Measurements from ENCODE around the gene DMPK. TPM values are rescaled to one million over a fixed set of nuclear protein-coding genes. Genes with fewer than 3 reads are reported as not detected.
"Not testable (repeated sequence)": the region's sequence is repeated elsewhere in the genome, so short reads cannot be mapped to it uniquely, and the experiment has no call there.

Gene DMPK
- total and polyA plus RNA-seq, 12 donors: 220 to 439 (median 304) TPM

GRCh38 chr19:45729800-45730290 is 52.4 kb downstream of the DMPK start:
- no peaks in the 10 kb centered on the region for H3K9me3 ChIP-seq
- H3K4me1 ChIP-seq: peaks cover 2 to 28% (median 16%) of the 10 kb centered on the region in 9 donors
- DNase-seq (no peak), ATAC-seq (no peak)
- peaks cover 0 to 14% (median 0%) of the 10 kb centered on the region in 9 donors for H3K36me3 ChIP-seq
- peak overlapping the region in 6 of 10 donors; percentile 64 to 85 (median 76) for H3K27ac ChIP-seq
- peak overlapping the region; percentile 43 to 84 (median 78) for H3K4me3 ChIP-seq
- 7% methylated on average over 10 of the region's 10 CpGs for WGBS, 2 donors
- TF ChIP-seq CTCF (IDR thresholded peaks at IDR 0.05): no peak
- no peaks in the 10 kb centered on the region for H3K27me3 ChIP-seq
- intact Hi-C loops (cut with DNase I): loop anchor here in 2 of 10 donors (2.0 kb wide), 2 partner anchors 37 to 39 kb away; partner anchors contain the start of genes QPCTL (in 1 of the 2) and SIX5 (in 1 of the 2)

GRCh38 chr19:45728683-45729082 is 53.6 kb downstream of the DMPK start:
- ATAC-seq; H3K4me3 ChIP-seq; intact Hi-C loops (cut with DNase I); H3K27ac ChIP-seq; DNase-seq; H3K27me3 ChIP-seq; H3K9me3 ChIP-seq: not testable (repeated sequence)
- 95% methylated on average over 18 of the region's 18 CpGs for WGBS, 2 donors
- Histone ChIP-seq H3K4me1 (peaks cover 2 to 28% (median 16%) of the 10 kb centered on the region in 9 donors), H3K36me3 (peaks cover 0 to 17% (median 0%) of the 10 kb centered on the region in 9 donors)

GRCh38 chr19:45720065-45720464 is 62.2 kb downstream of the DMPK start:
- ATAC-seq; H3K27ac ChIP-seq; H3K9me3 ChIP-seq; H3K4me3 ChIP-seq; DNase-seq; H3K27me3 ChIP-seq; intact Hi-C loops (cut with DNase I): not testable (repeated sequence)
- WGBS, 2 donors: 98 to 99% methylated on average over 11 of the region's 11 CpGs
- peaks cover 0 to 32% (median 4%) of the 10 kb centered on the region in 9 donors for H3K36me3 ChIP-seq
- H3K4me1 ChIP-seq: peaks cover 3 to 41% (median 20%) of the 10 kb centered on the region in 9 donors

Other genes starting within 250 kb of the DMPK start
- 10 to 100 TPM; 20.0 to 27.9 (median 24.2) TPM for gene OPA3, start 197.7 kb downstream of the DMPK start, total RNA-seq
- 10 to 100 TPM; 10.2 to 10.7 TPM for gene OPA3, start 197.7 kb downstream of the DMPK start, polyA plus RNA-seq
- gene GPR4, start 180.3 kb downstream of the DMPK start, total RNA-seq: 10 to 100 TPM in 1 of 10 donors, 1 to 10 TPM in 9; 2.3 to 29.4 (median 5.2) TPM
- gene GPR4, start 180.3 kb downstream of the DMPK start, polyA plus RNA-seq: 1 to 10 TPM; 5.7 to 9.4 TPM
- 10 to 100 TPM; 30.2 to 54.5 (median 46.1) TPM for gene EML2, start 143.1 kb downstream of the DMPK start, total RNA-seq
- gene EML2, start 143.1 kb downstream of the DMPK start, polyA plus RNA-seq: 10 to 100 TPM; 17.3 to 26.8 TPM
- 1 to 10 TPM; 2.4 to 7.8 (median 4.4) TPM for gene GIPR, start 114.3 kb downstream of the DMPK start, total RNA-seq
- 10 to 100 TPM in 1 of 2 donors, 1 to 10 TPM in 1; 2.4 to 16.6 TPM for gene GIPR, start 114.3 kb downstream of the DMPK start, polyA plus RNA-seq
- 100 to 1,000 TPM; 216 to 268 (median 240) TPM for gene SNRPD2, start 90.5 kb downstream of the DMPK start, total RNA-seq
- gene SNRPD2, start 90.5 kb downstream of the DMPK start, polyA plus RNA-seq: 100 to 1,000 TPM; 316 to 464 TPM
- 1 to 10 TPM; 1.8 to 3.5 (median 2.4) TPM for gene QPCTL, start 89.8 kb downstream of the DMPK start, total RNA-seq
- 1 to 10 TPM; 4.1 to 4.5 TPM for gene QPCTL, start 89.8 kb downstream of the DMPK start, polyA plus RNA-seq
- gene FBXO46, start 51.6 kb downstream of the DMPK start, total RNA-seq: 10 to 100 TPM in 2 of 10 donors, 1 to 10 TPM in 8; 5.2 to 13.5 (median 9.1) TPM
- 10 to 100 TPM in 1 of 2 donors, 1 to 10 TPM in 1; 5.3 to 11.4 TPM for gene FBXO46, start 51.6 kb downstream of the DMPK start, polyA plus RNA-seq
- not detected for gene MEIOSIN, start 49.1 kb downstream of the DMPK start, total RNA-seq
- gene MEIOSIN, start 49.1 kb downstream of the DMPK start, polyA plus RNA-seq: not detected
- 10 to 100 TPM; 16.8 to 24.5 (median 21.3) TPM for gene SIX5, start 13.2 kb downstream of the DMPK start, total RNA-seq
- gene SIX5, start 13.2 kb downstream of the DMPK start, polyA plus RNA-seq: 10 to 100 TPM; 15.5 to 29.3 TPM
- 10 to 100 TPM; 54.2 to 78.1 (median 69.3) TPM for gene DMWD, start 10.4 kb upstream of the DMPK start, total RNA-seq
- 10 to 100 TPM; 44.6 to 58.9 TPM for gene DMWD, start 10.4 kb upstream of the DMPK start, polyA plus RNA-seq
- gene RSPH6A, start 32.8 kb upstream of the DMPK start, total RNA-seq: under 1 TPM in 2 of 10 donors, not detected in 8; 0.09 to 0.15 TPM
- gene RSPH6A, start 32.8 kb upstream of the DMPK start, polyA plus RNA-seq: not detected
- gene SYMPK, start 80.7 kb upstream of the DMPK start, total RNA-seq: 10 to 100 TPM; 22.4 to 45.0 (median 33.0) TPM
- gene SYMPK, start 80.7 kb upstream of the DMPK start, polyA plus RNA-seq: 10 to 100 TPM; 30.5 to 75.0 TPM
- under 1 TPM in 1 of 10 donors, not detected in 9; 0.11 TPM for gene FOXA3, start 81.8 kb upstream of the DMPK start, total RNA-seq
- gene FOXA3, start 81.8 kb upstream of the DMPK start, polyA plus RNA-seq: under 1 TPM in 1 of 2 donors, not detected in 1; 0.01 TPM
- 10 to 100 TPM; 15.9 to 23.0 (median 20.3) TPM for gene IRF2BP1, start 103.7 kb upstream of the DMPK start, total RNA-seq
- gene IRF2BP1, start 103.7 kb upstream of the DMPK start, polyA plus RNA-seq: 10 to 100 TPM in 1 of 2 donors, 1 to 10 TPM in 1; 8.0 to 13.4 TPM
- gene MYPOP, start 120.1 kb upstream of the DMPK start, total RNA-seq: 10 to 100 TPM in 6 of 10 donors, 1 to 10 TPM in 4; 8.1 to 17.0 (median 10.3) TPM
- 1 to 10 TPM; 7.1 to 8.9 TPM for gene MYPOP, start 120.1 kb upstream of the DMPK start, polyA plus RNA-seq
- gene NANOS2, start 132.3 kb upstream of the DMPK start, total RNA-seq: not detected
- gene NANOS2, start 132.3 kb upstream of the DMPK start, polyA plus RNA-seq: not detected
- gene NOVA2, start 191.4 kb upstream of the DMPK start, total RNA-seq: 1 to 10 TPM; 4.4 to 7.8 (median 5.9) TPM
- gene NOVA2, start 191.4 kb upstream of the DMPK start, polyA plus RNA-seq: 1 to 10 TPM; 1.6 to 8.2 TPM
- gene CCDC61, start 213.0 kb upstream of the DMPK start, total RNA-seq: 10 to 100 TPM in 1 of 10 donors, 1 to 10 TPM in 9; 6.6 to 10.3 (median 8.3) TPM
- 10 to 100 TPM in 1 of 2 donors, 1 to 10 TPM in 1; 7.3 to 11.6 TPM for gene CCDC61, start 213.0 kb upstream of the DMPK start, polyA plus RNA-seq
- gene PGLYRP1, start 240.6 kb upstream of the DMPK start, total RNA-seq: 1 to 10 TPM in 1 of 10 donors, under 1 TPM in 1, not detected in 8; 0.81 to 1.1 TPM
- under 1 TPM in 1 of 2 donors, not detected in 1; 0.16 TPM for gene PGLYRP1, start 240.6 kb upstream of the DMPK start, polyA plus RNA-seq